Measurements from ENCODE around the gene FHAD1.

FHAD1 gene

DNA sequence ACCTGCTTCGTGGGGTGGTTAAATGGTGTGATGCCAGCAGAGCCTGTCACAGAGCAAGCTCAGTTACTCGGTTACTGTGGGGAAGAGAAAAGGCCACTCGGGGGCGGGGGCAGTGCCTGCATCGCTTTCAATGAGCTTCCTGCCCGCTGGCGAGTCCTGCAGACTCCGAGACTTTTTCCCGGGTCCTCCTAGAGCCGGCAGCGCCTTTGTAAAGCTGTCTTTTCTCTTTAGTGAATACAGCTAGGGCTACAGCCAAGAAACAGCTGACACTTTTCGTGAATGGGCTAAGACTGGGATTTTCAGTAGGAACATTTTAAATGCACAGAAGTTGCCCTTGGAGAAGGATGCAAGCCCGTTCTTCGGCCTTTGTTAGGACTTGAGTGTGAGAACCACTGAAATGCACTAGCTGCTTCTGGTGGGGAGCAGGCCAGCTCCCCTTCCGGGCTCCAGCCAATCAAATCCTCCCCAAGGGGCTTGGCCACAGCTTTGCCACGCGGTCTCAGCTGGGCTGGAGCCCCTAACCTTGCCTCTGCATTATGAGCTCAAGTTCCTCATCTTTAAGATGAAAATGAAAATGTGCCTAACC, 139.2 kb downstream of the FHAD1 start:
- in situ Hi-C loops (cut with HindIII; ENCODE audit: low sequenced_read_pairs) = no loop called here

DNA sequence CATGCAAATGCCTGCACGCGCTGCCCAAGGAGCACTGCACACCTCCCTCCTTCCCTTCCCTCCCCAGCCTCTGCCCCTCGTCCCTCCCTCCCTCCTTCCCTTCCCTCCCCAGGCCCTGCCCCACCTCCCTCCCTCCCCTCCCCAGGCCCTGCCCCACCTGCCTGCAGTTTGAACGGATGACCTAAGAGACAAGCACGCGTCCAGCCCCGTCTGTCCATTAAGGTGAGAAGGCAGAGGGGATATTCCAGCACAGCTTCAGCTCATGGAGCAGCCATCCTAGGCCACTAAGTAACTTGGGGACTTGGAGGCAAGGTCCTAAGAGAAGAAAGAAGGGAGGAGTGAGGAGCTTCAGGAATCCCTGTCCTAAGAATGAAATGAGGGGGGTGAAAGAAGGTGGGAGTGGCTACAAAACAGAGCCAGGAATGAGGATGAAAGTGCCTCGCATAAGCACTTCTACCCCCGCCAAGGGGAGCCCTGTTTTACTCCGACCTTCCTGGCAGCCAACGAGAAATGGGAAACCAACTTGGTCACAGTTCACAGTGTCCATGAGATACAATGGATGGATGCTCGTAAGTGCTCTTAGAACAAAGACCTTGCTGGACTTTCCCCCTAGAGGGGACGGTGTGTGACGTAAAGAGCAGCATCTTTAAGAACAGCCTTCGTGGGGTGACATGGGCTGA, 141.3 kb downstream of the FHAD1 start:
- in situ Hi-C loops (cut with HindIII; ENCODE audit: low sequenced_read_pairs) = no loop called here

DNA sequence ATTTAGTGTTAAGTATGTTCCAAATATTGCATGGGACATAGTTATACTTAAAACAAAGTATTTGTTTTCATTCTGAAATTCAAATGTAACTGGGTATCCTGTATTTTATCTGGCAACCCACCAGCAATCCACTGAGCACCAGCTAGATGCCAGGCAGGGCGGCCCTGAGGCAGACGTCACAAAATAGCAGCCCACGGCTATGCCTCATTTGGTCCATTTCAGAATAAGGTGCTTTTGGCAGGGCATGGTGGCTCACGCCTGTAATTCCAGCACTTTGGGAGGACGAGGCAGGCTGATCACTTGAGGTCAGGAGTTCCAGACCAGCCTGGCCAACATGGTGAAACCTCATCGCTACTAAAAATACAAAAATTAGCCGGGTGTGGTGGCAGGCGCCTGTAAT, 142.8 kb downstream of the FHAD1 start:
- in situ Hi-C loops (cut with HindIII; ENCODE audit: low sequenced_read_pairs) = loop anchor here (5.0 to 10.0 kb wide), 4 partner anchors 55 to 107 kb away; no protein-coding TSS in a partner anchor

DNA sequence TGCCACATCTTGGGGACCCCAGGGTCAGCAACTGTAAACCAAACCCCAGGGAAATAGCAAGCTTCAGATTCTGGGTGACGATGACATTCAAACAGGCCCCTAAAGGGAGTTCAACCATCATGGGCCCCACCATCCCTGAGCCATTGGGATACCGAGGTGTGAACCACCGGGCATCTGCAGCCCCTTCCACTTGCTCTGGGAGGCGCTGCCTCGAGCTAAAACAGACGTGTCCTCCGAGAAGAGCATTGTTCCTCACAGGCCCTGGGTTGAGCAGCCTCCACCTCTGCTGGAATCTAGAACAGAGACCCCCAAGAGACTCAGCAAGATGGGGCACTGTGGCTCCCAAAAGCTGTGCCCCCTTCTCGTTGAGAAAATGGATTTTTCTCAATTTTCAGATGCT, 143.6 kb downstream of the FHAD1 start:
- in situ Hi-C loops (cut with HindIII; ENCODE audit: low sequenced_read_pairs) = loop anchor here (5.0 to 10.0 kb wide), 4 partner anchors 54 to 107 kb away; no protein-coding TSS in a partner anchor

DNA sequence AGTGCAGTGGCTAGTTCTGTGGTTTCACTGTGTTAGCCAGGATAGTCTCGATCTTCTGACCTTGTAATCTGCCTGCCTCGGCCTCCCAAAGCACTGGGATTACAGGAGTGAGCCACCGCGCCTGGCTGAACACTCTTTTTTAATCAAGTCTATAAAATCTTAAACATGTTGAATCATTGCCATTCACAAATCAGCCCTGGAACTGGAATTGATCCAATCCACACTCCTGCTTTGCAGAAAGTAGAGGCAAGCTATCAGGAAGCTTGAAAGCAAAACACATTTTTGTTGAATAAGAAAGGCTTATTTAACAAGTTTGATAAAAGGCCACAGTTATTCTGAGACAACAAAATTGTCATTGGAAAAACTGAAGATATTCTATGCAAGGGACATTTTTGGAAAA, 144.3 kb downstream of the FHAD1 start:
- in situ Hi-C loops (cut with HindIII; ENCODE audit: low sequenced_read_pairs) = loop anchor here (5.0 to 10.0 kb wide), 4 partner anchors 53 to 106 kb away; no protein-coding TSS in a partner anchor

DNA sequence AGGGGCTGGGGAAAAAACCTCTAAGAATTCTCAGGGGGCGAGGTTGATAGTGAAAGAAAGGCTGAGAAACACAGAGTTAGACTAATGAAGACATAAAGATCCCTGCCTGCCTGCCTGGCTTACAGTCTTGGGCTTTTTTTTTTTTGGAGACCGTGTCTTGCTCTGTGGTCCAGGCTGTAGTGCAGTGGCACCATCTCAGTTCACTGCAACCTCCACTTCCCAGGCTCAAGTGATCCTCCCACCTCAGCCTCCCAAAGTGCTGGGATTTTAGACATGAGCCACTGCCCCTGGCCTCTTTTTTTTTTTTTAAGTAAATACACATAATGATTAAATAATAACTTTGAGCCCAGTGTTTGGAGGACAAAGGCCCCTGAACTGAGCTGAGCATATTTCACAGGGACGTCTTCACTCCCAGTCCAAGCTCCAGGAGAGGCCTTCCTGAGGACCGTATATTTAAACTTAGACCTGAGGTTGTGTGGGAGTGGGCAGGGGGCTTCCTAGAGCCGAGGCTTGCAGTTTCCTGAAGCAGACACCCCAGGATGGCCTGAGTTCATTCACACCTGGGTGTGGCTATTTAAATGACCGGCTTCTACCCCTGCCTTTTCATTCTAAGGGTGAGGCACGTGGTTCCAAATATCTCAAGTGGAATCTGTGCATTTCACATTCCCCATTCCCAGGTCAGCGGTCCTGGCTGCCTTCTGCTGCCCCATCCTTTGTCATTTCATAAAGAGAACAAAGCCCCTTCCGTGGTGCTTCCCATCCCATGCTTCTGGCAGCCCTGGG, 146.6 kb downstream of the FHAD1 start:
- in situ Hi-C loops (cut with HindIII; ENCODE audit: low sequenced_read_pairs) = loop anchor here (5.0 to 10.0 kb wide), 4 partner anchors 51 to 104 kb away; no protein-coding TSS in a partner anchor

DNA sequence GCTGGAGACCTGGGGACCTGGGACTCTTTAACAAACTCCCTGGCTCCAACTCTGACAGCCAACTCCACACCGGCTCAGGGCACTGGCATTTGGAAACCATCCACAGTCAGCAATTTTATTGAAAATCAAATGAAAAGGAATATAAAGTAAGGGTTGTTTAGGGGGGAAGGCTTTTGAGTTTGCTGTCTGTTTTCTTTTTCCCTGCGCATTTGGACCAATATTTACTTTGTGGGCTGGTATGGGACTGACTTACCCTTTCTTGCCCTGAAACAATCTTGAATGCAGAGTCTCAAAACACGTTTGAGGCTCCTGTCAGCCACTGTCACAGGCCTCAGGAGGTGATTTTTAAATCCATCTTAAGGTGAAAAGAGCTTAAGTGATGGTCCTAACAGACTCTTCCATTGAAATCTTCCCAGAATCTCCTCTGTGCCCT, 147.3 kb downstream of the FHAD1 start:
- in situ Hi-C loops (cut with HindIII; ENCODE audit: low sequenced_read_pairs) = loop anchor here (5.0 to 10.0 kb wide), 4 partner anchors 51 to 103 kb away; no protein-coding TSS in a partner anchor

DNA sequence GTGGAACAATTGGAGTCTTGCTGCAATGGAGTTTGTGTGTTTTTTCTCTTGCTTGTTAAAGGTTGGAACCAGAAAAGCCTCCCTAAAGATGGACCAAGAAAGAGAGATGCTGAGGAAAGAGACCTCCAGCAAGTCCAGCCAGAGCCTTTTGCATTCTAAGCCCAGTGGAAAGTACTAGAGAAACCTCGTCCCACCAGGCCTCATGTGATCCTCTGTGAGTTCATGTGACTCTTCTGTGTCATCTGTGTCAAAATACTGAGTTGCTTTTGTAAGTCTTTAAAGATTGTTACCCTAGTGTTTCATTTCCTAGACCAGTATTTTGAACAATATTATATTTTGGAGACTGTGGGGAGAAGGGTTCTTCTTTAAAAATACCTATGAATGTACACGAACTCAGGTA, 150.2 kb downstream of the FHAD1 start:
- in situ Hi-C loops (cut with HindIII; ENCODE audit: low sequenced_read_pairs) = loop anchor here (10.0 kb wide), 1 partner anchor 48 kb away; no protein-coding TSS in a partner anchor

DNA sequence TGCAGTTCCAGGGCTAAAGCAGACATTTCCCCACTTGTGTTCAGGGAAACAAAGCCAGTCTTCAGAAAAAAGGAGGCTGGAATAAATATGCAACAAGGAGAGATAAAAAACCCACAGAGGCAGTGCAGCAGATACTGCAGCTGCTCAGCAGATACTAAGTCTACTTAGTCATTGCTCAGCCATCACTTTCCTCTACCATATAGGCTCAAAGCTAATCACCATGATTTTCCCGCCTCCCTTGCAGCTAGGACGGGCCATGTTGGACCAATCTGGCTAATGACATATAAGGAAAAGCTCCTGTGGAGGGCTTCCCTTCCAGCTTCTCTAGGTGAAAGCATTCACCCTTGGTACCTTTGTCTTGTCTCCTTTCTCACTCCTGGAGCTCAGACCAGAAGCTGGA, 152.7 kb downstream of the FHAD1 start:
- in situ Hi-C loops (cut with HindIII; ENCODE audit: low sequenced_read_pairs) = loop anchor here (10.0 kb wide), 1 partner anchor 45 kb away; no protein-coding TSS in a partner anchor

DNA sequence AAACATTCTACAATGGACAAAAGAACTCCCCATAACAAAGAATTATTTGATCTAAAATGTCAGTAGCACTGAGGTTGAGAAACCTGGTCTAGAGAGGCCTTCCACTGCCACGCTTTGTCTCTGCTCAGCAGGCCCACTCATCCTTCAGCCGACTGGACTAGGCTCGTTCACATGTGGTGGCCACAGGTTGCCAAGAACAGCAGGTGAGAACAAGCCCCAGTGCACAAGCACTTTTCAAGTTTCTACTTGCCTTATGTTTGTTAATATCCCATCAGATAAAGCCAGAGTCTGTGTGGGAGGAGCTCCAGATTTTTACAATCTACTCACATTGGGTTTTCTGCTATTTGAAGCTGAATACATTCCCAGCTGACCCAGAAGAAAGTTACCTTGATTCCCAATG, 153.6 kb downstream of the FHAD1 start:
- in situ Hi-C loops (cut with HindIII; ENCODE audit: low sequenced_read_pairs) = no loop called here

DNA sequence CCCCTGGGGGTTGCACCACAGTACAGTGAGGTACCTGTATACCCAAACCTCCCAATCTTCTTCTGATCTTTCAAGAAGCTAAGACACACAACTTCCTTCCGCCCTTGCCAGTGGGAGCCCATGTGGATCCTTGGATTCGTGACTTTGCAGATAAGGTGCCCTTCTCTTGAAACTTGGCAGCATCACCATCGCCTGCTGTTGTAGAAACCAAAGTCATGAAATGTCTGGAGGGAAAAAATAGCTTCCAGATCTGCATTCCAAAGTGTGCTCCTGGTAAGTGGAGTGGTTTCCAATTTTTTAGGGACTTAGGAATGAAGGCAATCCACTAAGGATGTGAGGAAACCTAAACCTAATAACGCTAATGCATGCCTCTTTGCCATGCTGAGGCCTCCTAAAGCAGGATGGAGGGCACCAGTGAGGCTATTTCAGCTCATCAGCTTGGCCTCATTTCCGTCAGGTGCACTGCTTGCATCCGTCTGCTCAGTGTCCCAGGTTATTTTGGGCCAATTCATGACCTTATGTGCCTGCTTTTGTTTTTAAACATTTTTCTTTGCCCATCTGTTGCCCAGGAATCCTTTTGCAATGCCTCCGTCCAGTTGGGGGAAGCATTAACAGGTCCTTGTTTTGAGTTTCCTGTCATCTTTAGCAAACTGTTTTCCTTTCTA, 154.5 kb downstream of the FHAD1 start:
- in situ Hi-C loops (cut with HindIII; ENCODE audit: low sequenced_read_pairs) = no loop called here

DNA sequence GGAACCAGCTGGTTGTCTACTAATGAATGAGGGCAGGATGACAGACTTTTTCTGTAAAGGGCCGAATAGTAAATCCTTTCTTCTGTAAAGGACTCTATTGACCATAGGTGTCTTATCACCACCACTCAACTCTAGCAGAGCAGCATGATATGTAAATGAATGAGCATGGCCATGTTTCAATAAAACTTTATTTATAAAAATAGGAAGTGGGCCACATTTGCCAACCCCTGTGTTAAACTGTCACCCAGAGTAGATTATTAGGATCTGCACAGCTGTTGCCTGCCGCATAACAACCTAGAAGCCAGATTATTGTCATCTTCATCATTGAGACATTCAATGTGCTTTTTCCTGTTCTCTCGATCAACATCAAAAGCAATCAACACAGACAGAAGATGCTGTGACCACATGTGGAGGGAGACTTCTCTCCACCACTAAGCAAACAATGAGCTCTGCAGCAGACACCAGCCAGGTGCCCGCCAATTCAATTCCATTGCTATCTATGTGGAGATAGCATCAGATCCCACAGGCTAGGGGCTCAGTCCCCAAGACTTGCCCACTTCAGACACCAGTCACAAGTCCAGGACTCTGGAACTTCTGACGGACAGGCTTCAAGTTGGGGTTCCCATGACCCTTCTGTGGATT, 155.9 kb downstream of the FHAD1 start:
- in situ Hi-C loops (cut with HindIII; ENCODE audit: low sequenced_read_pairs) = no loop called here

DNA sequence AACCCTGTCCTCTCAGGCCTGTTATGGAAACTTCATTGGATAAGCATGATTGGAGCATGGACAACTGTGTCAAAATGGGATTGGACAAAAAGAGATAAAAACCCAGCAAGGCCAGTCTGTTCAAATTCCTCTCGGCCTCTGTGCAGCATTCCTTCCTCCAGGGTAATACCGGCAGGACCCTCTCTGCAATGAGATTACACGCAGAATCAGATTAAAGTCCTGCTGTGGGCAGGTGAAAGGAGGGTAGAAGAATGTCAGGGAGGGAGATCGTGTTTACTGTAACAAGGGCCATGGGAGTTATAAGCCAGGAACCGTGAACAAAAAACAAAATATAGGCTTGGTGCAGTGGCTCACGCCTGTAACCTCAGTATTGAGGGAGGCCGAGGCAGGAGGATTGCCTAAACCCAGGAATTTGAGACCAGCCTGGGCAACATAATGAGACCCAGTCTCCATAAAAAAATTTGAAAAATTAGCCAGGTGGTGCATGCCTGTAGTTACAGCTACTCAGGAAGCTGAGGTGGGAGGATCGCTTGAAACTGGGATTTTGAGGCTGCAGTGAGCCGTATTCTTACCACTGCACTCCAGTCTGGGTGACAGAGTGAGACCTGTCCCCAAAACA, 157.0 kb downstream of the FHAD1 start:
- in situ Hi-C loops (cut with HindIII; ENCODE audit: low sequenced_read_pairs) = no loop called here

DNA sequence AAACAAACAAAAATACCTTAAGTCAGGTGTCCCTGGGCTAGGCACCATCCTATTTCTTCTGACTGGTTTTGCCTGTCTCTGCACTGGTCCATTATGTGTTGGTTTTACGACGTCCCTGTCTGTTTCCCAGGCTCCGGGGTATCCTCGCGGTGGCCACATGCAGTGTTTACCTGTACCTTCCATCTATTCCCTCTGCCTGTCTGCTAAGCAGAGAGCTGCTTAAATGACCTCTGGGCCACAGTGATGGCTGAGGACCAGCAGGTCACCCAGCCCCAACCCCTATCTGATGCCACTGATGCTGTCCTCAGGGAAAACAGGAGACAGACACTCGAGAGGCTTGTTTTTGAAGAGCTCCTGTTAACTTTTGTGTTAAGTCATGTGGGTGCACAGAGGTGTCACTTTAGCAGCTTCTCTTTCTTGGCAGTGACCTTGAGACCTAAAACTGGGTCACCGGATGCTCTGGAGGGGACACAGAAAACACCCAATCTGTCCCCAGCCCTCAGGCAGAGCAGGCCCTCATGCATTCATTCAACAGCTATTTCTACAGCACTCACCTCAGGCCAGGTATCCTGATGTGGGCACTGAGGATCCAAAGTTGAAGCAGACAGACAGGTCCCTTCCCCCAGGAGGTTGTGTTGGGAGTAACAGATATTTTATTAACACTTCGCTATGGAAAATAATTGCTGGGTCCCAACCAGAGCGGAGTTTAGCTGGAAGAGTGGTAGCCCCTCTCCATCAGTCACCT, 158.3 kb downstream of the FHAD1 start:
- in situ Hi-C loops (cut with HindIII; ENCODE audit: low sequenced_read_pairs) = no loop called here

DNA sequence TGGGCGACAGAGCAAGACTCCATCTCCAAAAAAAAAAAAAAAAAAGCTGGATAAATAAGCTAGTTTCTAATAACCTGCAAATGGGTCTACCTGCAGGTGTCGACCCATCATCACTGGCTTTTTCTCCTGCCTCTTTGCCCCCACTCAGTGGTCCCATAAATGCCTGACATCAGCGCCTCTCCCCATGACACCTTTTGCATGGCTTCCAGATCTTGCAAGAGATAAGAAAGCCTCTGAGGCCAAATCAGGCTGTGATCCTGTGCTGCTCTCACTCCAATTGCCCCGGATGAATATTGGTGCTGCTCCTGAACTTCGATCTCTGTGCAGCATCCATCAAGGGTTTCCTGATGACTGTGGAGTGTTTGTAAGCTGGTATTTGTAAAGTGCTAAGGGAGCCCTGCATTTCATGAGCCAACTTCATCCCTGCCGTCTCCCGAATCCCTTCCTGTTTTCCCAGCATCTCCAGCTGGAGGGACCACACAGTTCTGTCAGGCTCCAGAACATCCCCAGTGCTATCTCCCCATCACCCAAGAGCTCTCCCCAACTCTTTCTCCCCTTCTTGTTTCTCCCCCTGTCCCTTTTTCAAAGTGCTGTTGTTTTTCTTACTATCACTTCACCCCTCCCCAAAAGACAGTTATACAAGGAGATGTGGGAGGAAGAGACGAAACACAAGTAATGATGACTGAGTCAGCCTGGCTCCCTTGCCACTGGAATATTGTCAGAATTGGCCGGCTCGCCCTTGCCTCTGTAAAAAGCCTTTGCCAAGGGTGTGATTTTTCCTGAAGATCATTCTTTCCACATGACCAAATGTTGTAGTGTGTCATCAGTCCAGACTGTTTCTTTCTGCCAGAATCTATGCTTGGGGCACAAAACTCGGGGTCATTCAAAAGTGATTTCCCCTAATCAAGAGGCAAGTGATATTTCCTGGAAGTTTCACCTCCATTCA, 159.9 kb downstream of the FHAD1 start:
- in situ Hi-C loops (cut with HindIII; ENCODE audit: low sequenced_read_pairs) = no loop called here

DNA sequence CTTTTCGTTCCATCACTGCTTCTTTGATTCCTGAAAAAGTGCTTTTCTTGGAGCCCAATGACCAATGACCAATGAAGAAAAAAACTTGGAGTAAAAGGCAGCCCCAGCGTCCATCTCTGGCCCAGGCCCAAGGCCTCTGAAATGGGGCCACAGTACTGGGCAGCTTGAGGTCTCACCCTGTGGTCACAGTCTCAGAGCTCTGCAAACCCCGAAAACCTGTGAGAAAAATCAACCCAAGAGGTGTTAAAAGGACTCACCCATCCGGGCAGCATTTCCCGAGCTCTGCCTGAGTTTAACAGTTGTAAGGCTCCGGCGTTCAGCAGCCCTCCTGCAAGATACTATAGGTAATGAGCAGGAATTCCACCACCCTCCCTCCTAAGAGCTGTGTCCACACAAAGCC, 160.6 kb downstream of the FHAD1 start:
- in situ Hi-C loops (cut with HindIII; ENCODE audit: low sequenced_read_pairs) = no loop called here

DNA sequence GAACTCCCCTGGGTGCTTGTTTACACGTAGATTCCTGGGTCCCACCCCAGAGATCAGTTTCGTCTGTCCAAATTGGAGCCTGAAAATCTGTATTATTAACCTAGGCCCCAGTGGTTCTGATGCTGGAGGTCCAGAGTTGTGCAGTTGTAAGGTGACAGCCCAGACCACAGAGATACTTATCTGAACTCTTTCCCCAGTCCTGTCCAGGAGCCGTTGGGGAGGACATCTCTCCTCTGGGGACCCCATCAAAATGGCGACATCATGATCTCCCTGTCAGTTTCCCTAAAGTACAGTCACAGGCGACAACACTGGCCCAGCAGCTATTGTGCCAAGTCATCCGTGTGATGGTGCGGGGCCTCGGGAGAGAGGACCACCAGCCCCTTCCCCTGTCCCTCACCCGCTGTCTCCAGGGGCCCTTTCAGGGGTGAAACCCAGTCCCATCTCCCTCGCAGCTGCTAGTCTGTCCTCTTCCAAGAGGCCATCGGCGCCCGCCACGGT, 161.9 kb downstream of the FHAD1 start:
- in situ Hi-C loops (cut with HindIII; ENCODE audit: low sequenced_read_pairs) = no loop called here
